Epithelial cell of proximal tubule (primary cell): Measurements from ENCODE around the gene JARID2. TPM values are rescaled to one million over a fixed set of nuclear protein-coding genes. Genes with fewer than 3 reads are reported as not detected.

ENCODE experiments used
- DNase-seq: peaks from one replicate; pipeline ENCODE4 v3.0.0-alpha.2; 2011; ENCODE audit warnings: low read depth
- H3K4me3 ChIP-seq: 2 replicates; pipeline ENCODE4 v1.5.1; 2011; ENCODE audit warnings: low read depth, mild to moderate bottlenecking, low read length
- CTCF ChIP-seq: conservative IDR thresholded peaks from 2 replicates; pipeline ENCODE4 v1.5.1; 2012; ENCODE audit warnings: low read depth, mild to moderate bottlenecking, low read length
- total RNA-seq: library from RNA; depleted of rRNA; stranded (reverse); fragments of >200 nt; gene quantifications from 2 replicates; pipeline ENCODE4 v1.2.3, GENCODE V29; 2015

JARID2 gene
- total RNA-seq, 1 donor from 2014 or later: 5.1 TPM

GRCh38 chr6:15526212-15526701 lies 280.4 kb downstream of the JARID2 start:
- peak; percentile 94 for DNase-seq
- no peak for TF ChIP-seq CTCF
- peak overlapping the region; percentile 45 for H3K4me3 ChIP-seq

- no peak for DNase-seq
- TF ChIP-seq CTCF: no peak
- H3K4me3 ChIP-seq: no peak overlapping the region
Measured at GRCh38 chr6:15527838-15528617, 282.2 kb downstream of the JARID2 start.

- TF ChIP-seq CTCF: no peak
- no peak for DNase-seq
- no peak overlapping the region for H3K4me3 ChIP-seq
Measured at GRCh38 chr6:15528870-15529269, 283.0 kb downstream of the JARID2 start.

DNA sequence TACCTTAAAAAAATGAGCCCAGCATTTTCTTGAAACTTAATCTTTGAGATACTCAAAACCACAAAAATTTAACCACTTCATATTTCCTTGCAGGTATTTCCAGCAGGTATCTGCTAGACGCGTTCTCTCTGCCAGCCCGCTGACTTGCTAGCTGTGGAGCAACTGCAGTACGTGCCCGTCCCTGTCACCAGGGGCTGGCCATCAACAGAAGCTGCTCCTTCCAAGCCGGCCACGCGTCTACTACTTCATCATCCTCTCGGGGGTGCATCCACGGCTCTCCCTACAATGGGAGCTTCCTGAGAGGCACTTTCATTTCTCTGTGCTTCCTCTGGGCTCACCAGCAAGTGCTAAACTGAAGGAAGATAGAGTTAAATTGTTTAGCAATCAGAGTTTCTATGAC lies 284.5 kb downstream of the JARID2 start:
- DNase-seq: no peak
- TF ChIP-seq CTCF: no peak
- H3K4me3 ChIP-seq: no peak overlapping the region

- DNase-seq: no peak
- TF ChIP-seq CTCF: no peak
- H3K4me3 ChIP-seq: no peak overlapping the region
Measured at GRCh38 chr6:15531973-15532372, 286.1 kb downstream of the JARID2 start.

GRCh38 chr6:15533379-15534026 lies 287.6 kb downstream of the JARID2 start:
- DNase-seq: no peak
- TF ChIP-seq CTCF: no peak
- H3K4me3 ChIP-seq: no peak overlapping the region
